B cell (primary cell): ENCODE measurements around the gene PAMR1. TPM values are rescaled to one million over a fixed set of nuclear protein-coding genes. Genes with fewer than 3 reads are reported as not detected.

Experiments
- ATAC-seq: fragments of 200-7000 bp; cut with Tn5 transposase; one replicate; pipeline ENCODE4 v1.10.0; 2021; ENCODE audit warnings: low read depth, mild to moderate bottlenecking, moderate number of reproducible peaks, moderate library complexity
- CTCF ChIA-PET: fragments of 350-600 bp; sonication (Branson Sonifier 250); formaldehyde crosslinking; loops from one replicate; lab custom pipeline; 2021; ENCODE audit warnings: antibody characterized with exemption, inconsistent platforms; lab: Charles Lee
- POLR2A ChIA-PET: fragments of 350-600 bp; sonication (Branson Sonifier 250); formaldehyde crosslinking; loops from one replicate; lab custom pipeline; 2021; ENCODE audit warnings: antibody characterized with exemption; lab: Charles Lee
- DNase-seq: peaks from one replicate; pipeline ENCODE4 v3.0.0; 2013
- H2AFZ ChIP-seq: 2 replicates; pipeline ENCODE4 v1.6.1; 2012; ENCODE audit warnings: mild to moderate bottlenecking, low read depth, low read length; ENCODE audit not compliant: insufficient read depth, poor library complexity, severe bottlenecking
- H3K27ac ChIP-seq, 2 donors: 1 replicate in 1 of 2; 2 replicates in 1 of 2; pipeline ENCODE4 v1.5.1; 2012 to 2013; ENCODE audit warnings: low read length in 2 of 2, mild to moderate bottlenecking in 2 of 2, moderate library complexity in 1 of 2
- H3K27me3 ChIP-seq, 4 experiments: fragments of 200-600 bp in 1 of 4; sonication (generic) in 1 of 4; replicated peaks in 1 of 4; 1 replicate in 2 of 4; 2 replicates in 2 of 4; pipeline versions ENCODE4 v1.6.1 to v1.7.0; 2013 to 2016; ENCODE audit warnings: low read length in 3 of 4, mild to moderate bottlenecking in 2 of 4, mixed read lengths in 1 of 4, moderate library complexity in 1 of 4; ENCODE audit not compliant: insufficient read depth in 4 of 4, control insufficient read depth in 3 of 4; ENCODE audit errors: control extremely low read depth in 1 of 4
- H3K36me3 ChIP-seq, 2 experiments: replicated peaks in 1 of 2; 1 replicate in 1 of 2; 2 replicates in 1 of 2; pipeline versions ENCODE4 v1.6.1 to v1.7.1; 2013; ENCODE audit warnings: low read length in 1 of 2; ENCODE audit not compliant: insufficient read depth in 2 of 2, control insufficient read depth in 1 of 2; ENCODE audit errors: control extremely low read depth in 1 of 2, extremely low read depth in 1 of 2
- H3K4me1 ChIP-seq, 2 donors: fragments of 200-600 bp in 1 of 2; sonication (generic) in 1 of 2; 1 replicate in 1 of 2; 2 replicates in 1 of 2; pipeline versions ENCODE4 v1.5.1 to v1.6.1; 2013 to 2017; ENCODE audit warnings: low read length in 2 of 2; ENCODE audit not compliant: control insufficient read depth in 2 of 2, insufficient read depth in 2 of 2
- H3K4me2 ChIP-seq: replicated peaks from 2 replicates; pipeline ENCODE3; 2012; ENCODE audit warnings: mild to moderate bottlenecking, low read depth, low read length; ENCODE audit not compliant: poor library complexity, severe bottlenecking
- H3K4me3 ChIP-seq, 5 experiments: fragments of 200-600 bp in 1 of 5; sonication (generic) in 1 of 5; 1 replicate in 3 of 5; 2 replicates in 2 of 5; pipeline versions ENCODE4 v1.5.1 to v1.7.0; 2011 to 2016; ENCODE audit warnings: low read length in 4 of 5, mild to moderate bottlenecking in 4 of 5, low read depth in 2 of 5, control low read depth in 1 of 5, moderate library complexity in 1 of 5; ENCODE audit not compliant: insufficient read depth in 1 of 5; ENCODE audit errors: control extremely low read depth in 1 of 5, extremely low read depth in 1 of 5
- H3K79me2 ChIP-seq: fragments of 200-600 bp; sonication (generic); one replicate; pipeline ENCODE4 v1.6.0; 2016; ENCODE audit warnings: low read length; ENCODE audit not compliant: control insufficient read depth, insufficient read depth
- H3K9ac ChIP-seq: fragments of 200-600 bp; sonication (generic); 2 replicates; pipeline ENCODE4 v1.6.1; 2017; ENCODE audit warnings: mild to moderate bottlenecking, low read length, moderate library complexity
- H3K9me3 ChIP-seq, 3 donors: one replicate each; pipeline versions ENCODE4 v1.6.1 to v1.7.1; 2013; ENCODE audit warnings: low read length in 2 of 3; ENCODE audit not compliant: control insufficient read depth in 2 of 3, insufficient read depth in 1 of 3; ENCODE audit errors: control extremely low read depth in 1 of 3
- H4K20me1 ChIP-seq: 2 replicates; pipeline ENCODE4 v1.6.0; 2012; ENCODE audit warnings: mild to moderate bottlenecking, low read length; ENCODE audit not compliant: insufficient read depth, control insufficient read depth, poor library complexity, severe bottlenecking
- H3K27ac Mint-ChIP-seq: one replicate; pipeline ENCODE4 v1.8.0; 2021; ENCODE audit warnings: mixed read lengths
- H3K27me3 Mint-ChIP-seq: one replicate; pipeline ENCODE4 v1.8.0; 2021; ENCODE audit warnings: mixed read lengths
- H3K4me1 Mint-ChIP-seq: one replicate; pipeline ENCODE4 v1.8.0; 2021; ENCODE audit warnings: mixed read lengths
- H3K4me3 Mint-ChIP-seq: one replicate; pipeline ENCODE4 v1.8.0; 2021; ENCODE audit warnings: mixed read lengths
- H3K9me3 Mint-ChIP-seq: one replicate; pipeline ENCODE4 v1.8.0; 2022; ENCODE audit warnings: mixed read lengths; ENCODE audit not compliant: insufficient read depth
- EZH2 ChIP-seq: IDR thresholded peaks from 2 replicates; pipeline ENCODE4 v1.6.1; 2012; ENCODE audit warnings: borderline replicate concordance, low read depth, mild to moderate bottlenecking, moderate library complexity, low read length; ENCODE audit not compliant: insufficient read depth, poor library complexity, severe bottlenecking
- WGBS: methylation state at CpG from one replicate; pipeline ENCODE4 v1.1.5; 2013; ENCODE audit warnings: missing lambda C conversion rate; ENCODE audit not compliant: insufficient coverage; 5-methylcytosine and 5-hydroxymethylcytosine counted together
- intact Hi-C: fragments of 100-400 bp; cut with micrococcal nuclease; formaldehyde crosslinking; loops from one replicate; pipeline ENCODE4 v1.10.0; 2022
- polyA plus RNA-seq: library from polyadenylated mRNA; depleted of rRNA; stranded (reverse); fragments of >200 nt; gene quantifications from 2 replicates; pipeline ENCODE4 v1.2.3, GENCODE V29; 2012
- total RNA-seq, 2 donors: library from RNA; stranded (reverse); fragments of 120-200 nt in 1 of 2; gene quantifications; 1 replicate in 1 of 2; 2 replicates in 1 of 2; pipeline versions ENCODE4 v1.2.3 to v1.2.4, GENCODE V29; 2013 to 2022
- TF ChIP-seq, protein P1 (sequence below): fragments of 200-600 bp; IDR thresholded peaks from one replicate; pipeline ENCODE4 v1.8.0; 2022; ENCODE audit warnings: antibody characterized with exemption, mild to moderate bottlenecking

Gene PAMR1
- total and polyA plus RNA-seq, 2 donors (not counting 1 experiment from before 2014, with no cell fraction given), result not detected

GRCh38 chr11:35404388-35404775 lies 121.0 kb downstream of the PAMR1 start:
- Mint-ChIP-seq H3K9me3 (no peaks in the 10 kb centered on the region), H3K27me3 (peaks cover 5% of the 10 kb centered on the region), H3K4me3 (no peak overlapping the region), H3K27ac (no peak overlapping the region), H3K4me1 (no peaks in the 10 kb centered on the region)
- no peaks in the 10 kb centered on the region for H4K20me1 ChIP-seq
- peaks cover 0 to under 1% (median 0%) of the 10 kb centered on the region in 3 donors for H3K9me3 ChIP-seq
- 64% methylated on average over 7 of the region's 7 CpGs for WGBS
- H3K36me3 ChIP-seq, result no peaks in the 10 kb centered on the region
- peak; percentile 8 for DNase-seq
- H3K4me1 ChIP-seq, result no peaks in the 10 kb centered on the region
- H3K27me3 ChIP-seq, result peaks cover 0 to 8% (median 3%) of the 10 kb centered on the region in 4 experiments
- no peak overlapping the region for H3K9ac ChIP-seq
- ATAC-seq, result no peak
- no peak overlapping the region for H3K27ac ChIP-seq
- H3K4me3 ChIP-seq, result no peak overlapping the region
- ChIA-PET CTCF (interaction anchor here (1.1 to 2.5 kb wide), 4 partner anchors 10 to 874 kb away, joined by 3 to 11 read pairs (median 7); no protein-coding TSS in a partner anchor), POLR2A (no interaction called here)
- TF ChIP-seq, protein P1, sequence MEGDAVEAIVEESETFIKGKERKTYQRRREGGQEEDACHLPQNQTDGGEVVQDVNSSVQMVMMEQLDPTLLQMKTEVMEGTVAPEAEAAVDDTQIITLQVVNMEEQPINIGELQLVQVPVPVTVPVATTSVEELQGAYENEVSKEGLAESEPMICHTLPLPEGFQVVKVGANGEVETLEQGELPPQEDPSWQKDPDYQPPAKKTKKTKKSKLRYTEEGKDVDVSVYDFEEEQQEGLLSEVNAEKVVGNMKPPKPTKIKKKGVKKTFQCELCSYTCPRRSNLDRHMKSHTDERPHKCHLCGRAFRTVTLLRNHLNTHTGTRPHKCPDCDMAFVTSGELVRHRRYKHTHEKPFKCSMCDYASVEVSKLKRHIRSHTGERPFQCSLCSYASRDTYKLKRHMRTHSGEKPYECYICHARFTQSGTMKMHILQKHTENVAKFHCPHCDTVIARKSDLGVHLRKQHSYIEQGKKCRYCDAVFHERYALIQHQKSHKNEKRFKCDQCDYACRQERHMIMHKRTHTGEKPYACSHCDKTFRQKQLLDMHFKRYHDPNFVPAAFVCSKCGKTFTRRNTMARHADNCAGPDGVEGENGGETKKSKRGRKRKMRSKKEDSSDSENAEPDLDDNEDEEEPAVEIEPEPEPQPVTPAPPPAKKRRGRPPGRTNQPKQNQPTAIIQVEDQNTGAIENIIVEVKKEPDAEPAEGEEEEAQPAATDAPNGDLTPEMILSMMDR, result peak; percentile 8
- no peak for TF ChIP-seq EZH2
- H2AFZ ChIP-seq, result peak overlapping the region; percentile 27
- intact Hi-C loops, result no loop called here
- no peak overlapping the region for H3K4me2 ChIP-seq
- H3K79me2 ChIP-seq, result no peaks in the 10 kb centered on the region

DNA sequence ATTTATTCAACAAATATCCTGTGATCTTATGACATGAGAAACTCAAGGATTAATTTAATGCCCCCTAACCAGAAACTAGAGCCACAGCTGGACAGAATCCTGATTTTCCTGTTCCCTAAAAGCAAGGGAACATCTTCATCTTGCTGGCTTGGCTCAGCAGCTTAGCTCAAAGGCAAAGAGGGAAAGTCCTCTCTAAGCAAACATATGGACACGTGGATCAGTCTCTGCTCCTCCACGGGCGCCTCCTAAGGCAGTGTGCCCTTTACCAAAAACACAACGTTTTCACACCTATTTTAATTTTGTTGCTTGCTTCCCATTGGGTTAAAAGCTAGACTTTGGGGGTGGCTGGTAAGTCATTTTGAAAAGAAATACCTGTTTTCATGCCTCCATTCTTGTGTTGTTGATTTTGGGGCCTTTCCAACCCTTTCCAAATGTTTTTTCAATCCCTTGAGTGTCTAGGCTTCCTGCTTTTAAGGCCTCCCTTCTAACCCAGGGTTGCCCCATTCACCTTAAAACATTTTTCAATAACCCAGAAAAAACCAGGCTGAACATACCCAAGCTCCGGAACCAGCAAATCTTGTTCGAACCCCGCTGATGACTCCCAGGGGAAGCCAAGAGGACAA lies 121.5 kb downstream of the PAMR1 start:
- no peak overlapping the region for H3K4me3 Mint-ChIP-seq
- intact Hi-C loops, result no loop called here
- Histone ChIP-seq H3K4me3 (no peak overlapping the region), H3K4me1 (no peaks in the 10 kb centered on the region), H3K9ac (no peak overlapping the region), H3K79me2 (no peaks in the 10 kb centered on the region), H2AFZ (no peak overlapping the region), H4K20me1 (no peaks in the 10 kb centered on the region), H3K27me3 (peaks cover 0 to 7% (median 1%) of the 10 kb centered on the region in 4 experiments), H3K36me3 (no peaks in the 10 kb centered on the region), H3K27ac (no peak overlapping the region), H3K9me3 (peaks cover 0 to 1% (median 0%) of the 10 kb centered on the region in 3 donors), H3K4me2 (no peak overlapping the region)
- TF ChIP-seq, protein P1, result no peak
- no peak for TF ChIP-seq EZH2
- ATAC-seq, result no peak
- CTCF ChIA-PET, result interaction anchor here (1.1 to 2.5 kb wide), 5 partner anchors 10 to 874 kb away, joined by 3 to 11 read pairs (median 6); no protein-coding TSS in a partner anchor
- no peaks in the 10 kb centered on the region for H3K9me3 Mint-ChIP-seq
- no peak for DNase-seq
- H3K4me1 Mint-ChIP-seq, result no peaks in the 10 kb centered on the region
- POLR2A ChIA-PET, result no interaction called here
- H3K27ac Mint-ChIP-seq, result no peak overlapping the region
- 94% methylated on average over 5 of the region's 7 CpGs for WGBS
- H3K27me3 Mint-ChIP-seq, result peaks cover 8% of the 10 kb centered on the region
